ENCODE data around the gene AKIRIN2.
"Not testable (repeated sequence)": the region's sequence is repeated elsewhere in the genome, so short reads cannot be mapped to it uniquely, and the experiment has no call there.

Gene AKIRIN2

GRCh38 chr6:87698547-87699006, 3.5 kb downstream of the AKIRIN2 start:
- H3K9ac ChIP-seq: peak overlapping the region; percentile 93; the same call in 1 of the 2 replicates

DNA sequence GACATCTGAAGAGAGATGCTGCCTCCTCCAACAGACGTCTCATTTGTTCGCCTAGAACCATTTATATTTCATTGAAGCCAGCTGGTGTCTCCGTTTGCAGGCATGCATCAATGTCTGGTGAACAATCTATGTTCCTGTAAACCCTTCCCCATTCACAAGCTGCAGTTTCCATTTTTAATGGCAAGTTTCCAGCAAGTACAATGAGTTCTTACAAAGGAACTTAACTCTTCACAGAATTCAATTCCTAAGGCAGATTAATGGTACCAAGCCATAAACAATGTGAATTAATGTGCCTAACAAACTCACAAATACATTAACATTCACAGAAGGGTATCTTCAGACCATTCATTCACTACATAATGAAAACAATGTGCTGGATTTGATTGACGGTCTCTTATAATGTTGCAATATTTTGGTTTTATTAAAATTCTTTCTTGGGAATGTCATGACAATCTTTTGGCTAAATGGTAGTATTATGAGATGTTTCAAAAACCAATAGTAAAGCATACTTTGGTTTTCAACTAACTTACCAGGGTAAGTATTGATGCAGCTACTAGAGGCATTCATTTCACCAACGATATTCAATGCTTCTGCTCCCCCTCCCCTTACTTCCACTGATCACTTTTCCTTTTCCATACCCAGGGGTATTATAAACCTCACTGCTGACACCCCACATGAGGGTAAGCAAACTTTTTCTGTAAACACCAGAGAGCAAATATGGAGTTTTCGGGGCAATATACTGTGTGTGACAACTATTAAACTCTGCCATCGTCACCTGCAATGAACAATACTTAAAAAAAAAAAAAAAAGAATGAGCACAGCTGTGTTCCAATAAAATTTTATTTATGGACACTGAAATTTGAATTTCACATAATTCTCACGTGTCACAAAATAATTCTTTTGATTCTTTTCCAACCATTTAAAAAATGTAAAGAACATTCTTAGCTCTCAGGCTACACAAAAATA, 4.2 kb downstream of the AKIRIN2 start:
- no peak overlapping the region for H3K4me3 ChIP-seq (IDR thresholded peaks at IDR 0.05; ENCODE audit: insufficient read depth, low read depth, low read length)
- peak overlapping the region; percentile 94; the same call in 1 of the 2 replicates for H3K27ac ChIP-seq
- H3K36me3 ChIP-seq (ENCODE audit: insufficient read depth): 0 out of 2 replicates have a peak, but pooled peaks cover 2% of the 10 kb centered on the region
- H3K9ac ChIP-seq: peak overlapping the region; percentile 93; the same call in 1 of the 2 replicates
- H3K79me2 ChIP-seq (ENCODE audit: insufficient read depth, low read depth): peaks cover 92% of the 10 kb centered on the region
- H3K27me3 ChIP-seq (ENCODE audit: insufficient read depth, low read depth): no peaks in the 10 kb centered on the region
- H3K4me2 ChIP-seq: peak overlapping the region; percentile 74
- TF ChIP-seq, protein P1, sequence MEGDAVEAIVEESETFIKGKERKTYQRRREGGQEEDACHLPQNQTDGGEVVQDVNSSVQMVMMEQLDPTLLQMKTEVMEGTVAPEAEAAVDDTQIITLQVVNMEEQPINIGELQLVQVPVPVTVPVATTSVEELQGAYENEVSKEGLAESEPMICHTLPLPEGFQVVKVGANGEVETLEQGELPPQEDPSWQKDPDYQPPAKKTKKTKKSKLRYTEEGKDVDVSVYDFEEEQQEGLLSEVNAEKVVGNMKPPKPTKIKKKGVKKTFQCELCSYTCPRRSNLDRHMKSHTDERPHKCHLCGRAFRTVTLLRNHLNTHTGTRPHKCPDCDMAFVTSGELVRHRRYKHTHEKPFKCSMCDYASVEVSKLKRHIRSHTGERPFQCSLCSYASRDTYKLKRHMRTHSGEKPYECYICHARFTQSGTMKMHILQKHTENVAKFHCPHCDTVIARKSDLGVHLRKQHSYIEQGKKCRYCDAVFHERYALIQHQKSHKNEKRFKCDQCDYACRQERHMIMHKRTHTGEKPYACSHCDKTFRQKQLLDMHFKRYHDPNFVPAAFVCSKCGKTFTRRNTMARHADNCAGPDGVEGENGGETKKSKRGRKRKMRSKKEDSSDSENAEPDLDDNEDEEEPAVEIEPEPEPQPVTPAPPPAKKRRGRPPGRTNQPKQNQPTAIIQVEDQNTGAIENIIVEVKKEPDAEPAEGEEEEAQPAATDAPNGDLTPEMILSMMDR (conservative IDR thresholded peaks at IDR 0.05; ENCODE audit: low read depth, low read length): no peak
- H2AFZ ChIP-seq (ENCODE audit: low read depth): no peak overlapping the region
- peaks cover 54% of the 10 kb centered on the region for H3K4me1 ChIP-seq (ENCODE audit: low read depth, poor library complexity, severe bottlenecking)
- peaks cover 42% of the 10 kb centered on the region for H4K20me1 ChIP-seq (ENCODE audit: insufficient read depth)

More at GRCh38 chr6:87698547-87699006, 3.5 kb downstream of the AKIRIN2 start:
- Histone ChIP-seq H3K4me1 (ENCODE audit: low read depth, poor library complexity, severe bottlenecking) (peaks cover 54% of the 10 kb centered on the region), H3K4me2 (peak overlapping the region; percentile 74), H3K27me3 (ENCODE audit: insufficient read depth, low read depth) (no peaks in the 10 kb centered on the region), H3K79me2 (ENCODE audit: insufficient read depth, low read depth) (peaks cover 85% of the 10 kb centered on the region), H2AFZ (ENCODE audit: low read depth) (no peak overlapping the region), H4K20me1 (ENCODE audit: insufficient read depth) (peaks cover 40% of the 10 kb centered on the region), H3K27ac (peak overlapping the region; percentile 94; the same call in 1 of the 2 replicates), H3K4me3 (IDR thresholded peaks at IDR 0.05; ENCODE audit: insufficient read depth, low read depth, low read length) (no peak overlapping the region), H3K36me3 (ENCODE audit: insufficient read depth) (0 out of 2 replicates have a peak, but pooled peaks cover 2% of the 10 kb centered on the region)
- TF ChIP-seq, protein P1 (conservative IDR thresholded peaks at IDR 0.05; ENCODE audit: low read depth, low read length): no peak

DNA sequence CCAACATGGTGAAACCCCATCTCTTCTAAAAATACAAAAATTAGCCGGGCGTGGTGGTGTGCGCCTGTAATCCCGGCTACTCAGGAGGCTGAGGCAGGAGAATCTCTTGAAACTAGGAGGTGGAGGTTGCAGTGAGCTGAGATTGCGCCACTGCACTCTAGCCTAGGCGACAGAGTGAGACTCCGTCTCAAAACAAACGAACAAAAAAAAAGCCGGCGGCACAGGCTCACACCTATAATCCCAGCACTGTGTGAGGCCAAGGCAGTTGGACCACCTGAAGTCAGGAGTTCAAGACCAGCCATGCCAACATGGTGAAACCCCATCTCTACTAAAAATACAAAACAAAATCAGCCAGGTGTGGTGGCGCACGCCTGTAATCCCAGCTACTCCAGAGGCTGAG, 5.2 kb downstream of the AKIRIN2 start:
- Histone ChIP-seq H3K79me2 (ENCODE audit: insufficient read depth, low read depth) (peaks cover 100% of the 10 kb centered on the region), H3K4me1 (ENCODE audit: low read depth, poor library complexity, severe bottlenecking) (peaks cover 64% of the 10 kb centered on the region), H4K20me1 (ENCODE audit: insufficient read depth) (peaks cover 53% of the 10 kb centered on the region), H3K4me2 (peak overlapping the region; percentile 74; the same call in 1 of the 2 replicates)
- H3K27ac ChIP-seq; H2AFZ ChIP-seq (ENCODE audit: low read depth); H3K27me3 ChIP-seq (ENCODE audit: insufficient read depth, low read depth); H3K36me3 ChIP-seq (ENCODE audit: insufficient read depth); H3K4me3 ChIP-seq (IDR thresholded peaks at IDR 0.05; ENCODE audit: insufficient read depth, low read depth, low read length); H3K9ac ChIP-seq: not testable (repeated sequence)

- Histone ChIP-seq H3K27me3 (ENCODE audit: insufficient read depth, low read depth) (no peaks in the 10 kb centered on the region), H3K4me1 (ENCODE audit: low read depth, poor library complexity, severe bottlenecking) (peaks cover 82% of the 10 kb centered on the region), H3K4me2 (no peak overlapping the region), H2AFZ (ENCODE audit: low read depth) (no peak overlapping the region), H3K9ac (no peak overlapping the region), H3K36me3 (ENCODE audit: insufficient read depth) (0 out of 2 replicates have a peak, but pooled peaks cover 2% of the 10 kb centered on the region), H3K79me2 (ENCODE audit: insufficient read depth, low read depth) (peaks cover 100% of the 10 kb centered on the region), H3K4me3 (IDR thresholded peaks at IDR 0.05; ENCODE audit: insufficient read depth, low read depth, low read length) (no peak overlapping the region), H4K20me1 (ENCODE audit: insufficient read depth) (peaks cover 59% of the 10 kb centered on the region), H3K27ac (no peak overlapping the region)
- TF ChIP-seq, protein P1 (conservative IDR thresholded peaks at IDR 0.05; ENCODE audit: low read depth, low read length): no peak
These were observed 9.9 kb downstream of the AKIRIN2 start for GRCh38 chr6:87692086-87692485.

All from KMS-11 (cell line).